T-helper 1 cell treated with Interleukin-12 subunit alpha and Interleukin-12 subunit beta and Interleukin-4 antibody, amounts not matched to agents 30 ng/mL and 1 ng/mL, for 36 hours (primary cell): ENCODE measurements around the gene IFI44. TPM values are rescaled to one million over a fixed set of nuclear protein-coding genes. Genes with fewer than 3 reads are reported as not detected.

Experiments used
- intact Hi-C: fragments of 100-400 bp; cut with micrococcal nuclease; formaldehyde crosslinking; loops from one replicate; pipeline ENCODE4 v1.15.1; 2024
- total RNA-seq: library from RNA; stranded (reverse); gene quantifications from 2 replicates; pipeline ENCODE4 v1.2.3, GENCODE V29; 2022

The IFI44 gene
- total RNA-seq, 1 donor from 2014 or later = 143 TPM

GRCh38 chr1:78650114-78650660 lies 556 bp downstream of the IFI44 start:
- intact Hi-C loops = loop anchor here (2.0 kb wide), 1 partner anchor 15 kb away; no protein-coding TSS in a partner anchor

DNA sequence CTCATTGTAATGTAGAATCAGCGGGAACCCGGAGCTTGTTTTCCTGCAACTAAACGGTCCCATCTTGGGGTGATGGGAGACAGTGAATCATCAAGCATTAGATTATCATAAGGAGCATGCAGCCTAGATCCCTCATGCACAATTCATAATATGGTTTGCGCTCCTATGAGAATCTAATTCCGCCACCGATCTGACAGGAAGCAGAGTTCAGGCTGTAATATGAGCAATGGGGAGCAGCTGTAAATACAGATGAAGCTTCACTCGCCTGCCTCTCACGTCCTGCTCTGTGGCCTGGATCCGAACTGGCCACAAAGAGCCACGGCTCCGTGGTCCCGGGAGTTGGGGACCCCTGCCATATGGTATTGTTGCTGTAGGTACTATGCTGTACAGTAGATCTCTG lies 1.6 kb downstream of the IFI44 start:
- intact Hi-C loops = loop anchor here (1.0 to 2.0 kb wide), 4 partner anchors 9 to 31 kb away; partner anchors contain the start of gene IFI44L

DNA sequence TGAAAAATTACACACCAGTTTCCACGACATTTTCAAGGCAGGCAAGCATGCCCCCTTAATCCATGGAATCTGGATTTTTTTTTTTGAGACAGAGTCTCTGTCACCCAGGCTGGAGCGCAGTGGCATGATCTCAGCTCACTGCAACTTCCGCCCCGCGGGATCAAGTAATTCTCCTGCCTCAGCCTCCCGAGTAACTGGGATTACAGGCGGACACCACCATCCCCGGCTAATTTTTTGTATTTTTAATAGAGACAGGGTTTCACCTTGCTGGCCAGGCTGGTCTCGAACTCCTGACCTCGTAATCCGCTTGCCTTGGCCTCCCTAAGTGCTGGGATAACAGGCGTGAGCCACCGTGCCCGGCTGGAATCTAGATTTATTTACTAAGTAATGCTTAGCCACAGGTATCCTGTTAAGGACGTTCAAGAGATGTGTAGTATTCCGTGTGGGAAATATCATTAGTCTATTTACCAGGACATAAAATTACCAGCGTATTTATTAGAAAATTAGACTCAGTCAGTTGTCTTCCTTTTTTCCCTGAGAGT lies 2.5 kb downstream of the IFI44 start:
- intact Hi-C loops = no loop called here

DNA sequence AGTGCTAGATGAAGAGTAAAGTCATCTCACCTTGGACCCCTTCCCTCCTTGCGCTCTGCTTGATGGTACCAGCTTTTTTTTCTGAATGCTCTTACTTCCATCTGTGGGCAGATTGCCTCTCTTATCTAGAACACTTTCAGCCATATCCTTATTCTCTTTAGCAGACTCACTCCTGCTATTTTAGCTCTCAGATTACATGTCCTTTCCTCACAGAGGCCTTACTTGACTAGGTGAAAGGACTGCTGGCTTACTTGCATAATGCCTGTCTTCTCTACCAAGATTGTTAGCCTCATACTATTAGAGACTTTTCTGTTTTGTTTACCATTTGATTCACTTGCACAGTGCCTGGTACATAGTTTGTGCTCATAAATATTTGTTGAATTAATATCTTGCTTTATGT lies 9.3 kb downstream of the IFI44 start:
- intact Hi-C loops = no loop called here

DNA sequence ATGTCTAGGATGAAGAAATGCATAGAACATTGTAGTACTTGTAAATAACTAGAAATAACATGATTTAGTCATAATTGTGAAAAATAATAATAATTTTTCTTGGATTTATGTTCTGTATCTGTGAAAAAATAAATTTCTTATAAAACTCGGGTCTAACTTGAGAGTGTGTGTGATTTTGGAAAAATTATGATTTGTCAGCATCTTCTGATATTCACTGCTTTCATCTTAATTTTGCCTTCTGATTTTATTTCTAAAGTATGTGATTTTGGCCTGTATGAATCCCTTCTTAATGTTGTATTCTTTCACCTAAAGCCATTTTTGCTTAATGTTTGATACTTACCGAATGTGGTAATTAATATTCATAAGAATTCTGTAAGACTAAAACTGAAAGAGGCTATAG lies 14.3 kb downstream of the IFI44 start:
- intact Hi-C loops = loop anchor here (2.0 kb wide), 1 partner anchor 13 kb away; no protein-coding TSS in a partner anchor

DNA sequence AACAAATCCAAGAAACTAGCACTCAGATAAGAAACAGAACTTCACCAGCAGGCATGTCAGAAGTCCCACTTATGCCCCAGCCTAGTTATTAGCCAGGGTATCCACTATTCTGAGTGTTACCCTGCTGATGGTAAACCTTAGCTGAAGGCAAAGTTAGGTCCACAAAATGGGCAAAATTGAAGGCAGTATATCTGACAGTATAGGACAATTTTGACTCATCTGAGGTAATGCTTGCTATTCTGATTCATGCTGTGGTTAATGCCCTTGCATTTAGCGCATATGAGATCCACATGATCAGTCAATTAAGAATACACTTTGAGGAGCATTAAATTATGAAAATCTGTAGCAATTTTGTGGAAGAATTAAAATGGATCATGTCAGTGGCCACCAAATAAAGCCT lies 15.1 kb downstream of the IFI44 start:
- intact Hi-C loops = loop anchor here (2.0 kb wide), 1 partner anchor 14 kb away; no protein-coding TSS in a partner anchor

- intact Hi-C loops = loop anchor here (2.0 kb wide), 1 partner anchor 15 kb away; no protein-coding TSS in a partner anchor
Observed at GRCh38 chr1:78665809-78666208, 16.2 kb downstream of the IFI44 start.

DNA sequence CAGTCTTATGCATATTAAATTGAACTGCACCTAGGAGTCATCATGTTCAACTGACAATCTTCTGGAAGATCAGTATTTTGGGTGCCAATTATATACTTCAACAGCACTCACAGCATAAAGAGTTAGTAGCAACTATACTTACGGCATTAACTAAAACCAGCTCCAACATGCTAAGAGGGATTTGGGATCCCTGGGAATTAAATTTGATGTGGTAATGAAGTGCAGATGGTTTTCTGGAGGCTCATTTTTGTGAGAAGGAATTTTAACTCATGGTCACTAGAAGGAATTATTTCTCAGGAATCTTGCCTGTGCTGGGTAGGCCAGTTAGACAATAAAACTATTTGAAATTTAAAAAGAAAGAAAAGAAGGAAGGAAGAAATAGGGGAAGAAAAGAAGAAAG lies 18.3 kb downstream of the IFI44 start:
- intact Hi-C loops = no loop called here

GRCh38 chr1:78668427-78668826 lies 18.8 kb downstream of the IFI44 start:
- intact Hi-C loops = no loop called here

DNA sequence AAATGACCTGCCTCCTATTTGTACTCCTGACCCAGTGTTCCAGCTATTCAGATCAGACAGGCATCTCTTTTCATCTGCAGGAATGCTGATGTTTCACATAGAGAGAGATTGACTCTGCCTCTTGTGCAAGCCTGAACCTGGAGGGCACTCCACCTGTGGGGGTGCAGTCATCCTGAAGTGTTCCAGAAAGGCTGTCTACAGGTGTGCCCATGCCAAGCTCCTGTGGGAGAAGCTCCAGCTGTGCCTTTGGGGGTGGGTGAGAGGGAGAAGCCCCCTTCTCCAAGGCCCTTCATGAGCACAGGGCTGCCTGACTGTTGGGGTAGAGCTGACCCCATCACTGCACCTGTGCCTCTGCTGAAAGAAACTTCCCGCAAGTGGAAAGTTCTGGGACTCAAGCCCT lies 22.8 kb downstream of the IFI44 start:
- intact Hi-C loops = no loop called here

- intact Hi-C loops = no loop called here
Observed at GRCh38 chr1:78673120-78673519, 23.5 kb downstream of the IFI44 start.

- intact Hi-C loops = loop anchor here (1.0 to 5.0 kb wide), 5 partner anchors 25 to 546 kb away; no protein-coding TSS in a partner anchor
Observed at GRCh38 chr1:78676347-78676982, 26.8 kb downstream of the IFI44 start.

DNA sequence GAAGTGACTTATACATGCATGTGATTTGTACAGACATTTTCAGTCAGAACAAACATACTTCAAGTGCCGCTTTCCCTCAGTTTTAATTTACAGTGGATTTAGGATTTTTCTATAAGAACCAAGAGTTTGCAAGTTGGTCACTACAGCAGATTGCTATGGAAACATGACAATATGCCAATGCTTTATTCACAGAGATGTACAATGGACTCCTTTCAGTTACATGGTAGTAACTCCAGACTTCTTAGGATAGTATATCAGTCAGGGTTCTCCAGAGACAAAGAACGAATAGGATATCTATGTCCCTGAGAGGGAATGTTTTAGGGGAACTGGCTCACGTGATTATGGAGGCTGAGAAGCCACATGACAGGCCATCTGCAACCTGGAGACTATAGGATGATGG lies 27.4 kb downstream of the IFI44 start:
- intact Hi-C loops = loop anchor here (1.0 to 5.0 kb wide), 5 partner anchors 26 to 547 kb away; no protein-coding TSS in a partner anchor

- intact Hi-C loops = loop anchor here (5.0 kb wide), 1 partner anchor 275 kb away; no protein-coding TSS in a partner anchor
Observed at GRCh38 chr1:78677788-78678187, 28.2 kb downstream of the IFI44 start.

DNA sequence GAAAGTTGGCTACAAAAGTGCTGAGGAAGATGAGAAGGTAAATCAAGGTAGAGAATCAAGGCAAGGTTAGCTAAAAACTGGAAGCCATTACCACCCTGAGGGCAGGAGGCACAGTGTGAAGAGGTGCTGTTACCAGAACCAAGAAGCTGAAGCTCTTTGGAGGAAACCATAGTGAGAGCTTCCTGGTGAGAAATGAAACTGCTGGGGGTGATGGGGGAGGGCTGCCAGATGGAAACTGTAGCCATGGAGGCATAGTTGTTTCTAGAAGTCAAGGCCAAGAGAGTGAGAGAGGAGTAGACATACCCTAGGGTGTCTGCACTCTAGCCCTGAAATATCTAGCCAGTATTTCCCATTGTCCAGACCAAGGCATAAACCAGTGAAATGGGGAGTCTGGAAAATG lies 28.7 kb downstream of the IFI44 start:
- intact Hi-C loops = loop anchor here (5.0 kb wide), 1 partner anchor 276 kb away; no protein-coding TSS in a partner anchor

GRCh38 chr1:78681265-78681664 lies 31.6 kb downstream of the IFI44 start:
- intact Hi-C loops = no loop called here

- intact Hi-C loops = no loop called here
Observed at GRCh38 chr1:78682496-78682895, 32.9 kb downstream of the IFI44 start.

DNA sequence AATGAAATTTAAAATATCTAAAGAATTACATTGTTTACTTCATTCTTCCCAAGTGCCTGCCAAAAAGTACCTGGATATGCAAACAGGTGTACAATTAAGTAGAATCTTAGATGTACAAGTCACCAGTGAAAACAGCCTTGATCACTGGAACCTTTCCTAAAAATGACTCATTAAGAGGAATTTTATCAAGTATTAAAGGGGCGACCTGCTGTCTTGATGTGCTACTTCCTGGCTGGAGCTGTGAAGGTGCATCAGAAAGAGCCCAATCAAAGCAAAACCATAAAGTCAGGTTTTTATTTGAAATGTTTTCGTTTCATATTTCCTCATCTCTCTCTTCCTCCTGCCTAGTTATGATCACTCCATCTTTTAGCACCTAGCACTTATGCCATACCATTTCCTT lies 33.4 kb downstream of the IFI44 start:
- intact Hi-C loops = no loop called here

- intact Hi-C loops = no loop called here
Observed at GRCh38 chr1:78687315-78687714, 37.7 kb downstream of the IFI44 start.

GRCh38 chr1:78687914-78688313 lies 38.3 kb downstream of the IFI44 start:
- intact Hi-C loops = no loop called here

DNA sequence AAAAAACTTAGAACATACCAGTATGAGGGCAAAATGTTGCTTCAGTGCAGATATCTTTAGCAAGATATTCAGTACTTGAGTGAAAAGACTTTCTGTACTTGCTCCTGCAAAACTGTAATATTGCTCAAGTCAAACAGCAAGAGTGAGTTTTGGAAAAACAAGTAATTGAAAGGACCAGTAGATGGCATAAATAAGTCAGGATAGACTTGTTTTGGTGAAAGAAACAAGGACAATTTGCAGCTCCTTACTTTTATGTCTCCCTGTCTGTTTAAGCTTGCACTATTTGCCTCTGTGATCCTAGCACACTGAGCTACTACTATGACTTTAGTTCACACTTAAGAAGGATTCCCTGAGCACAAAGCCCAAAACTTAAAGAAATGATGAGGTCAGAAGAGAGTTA lies 39.1 kb downstream of the IFI44 start:
- intact Hi-C loops = no loop called here

DNA sequence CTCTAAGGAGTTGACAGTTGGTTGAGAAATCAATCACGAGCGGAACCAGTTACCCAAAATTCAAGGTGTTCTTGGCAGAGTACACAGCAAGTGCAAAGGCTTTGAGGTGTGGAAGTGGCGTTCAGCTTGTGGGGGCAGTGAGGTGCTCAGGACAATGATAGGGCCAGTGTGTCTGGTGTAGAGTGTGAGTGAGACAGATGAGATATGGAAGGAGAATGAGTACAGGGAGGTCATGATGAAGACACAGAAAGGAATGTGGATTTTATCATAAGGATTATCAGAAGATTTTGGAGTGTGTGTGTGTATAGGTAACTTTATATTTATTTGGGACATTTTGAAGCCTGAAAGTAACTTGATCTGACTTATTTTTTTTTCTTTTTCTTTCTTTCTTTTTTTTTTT lies 40.9 kb downstream of the IFI44 start:
- intact Hi-C loops = no loop called here
